H9 (cell line): ENCODE measurements around the gene ADGRA1. TPM values are rescaled to one million over a fixed set of nuclear protein-coding genes. Genes with fewer than 3 reads are reported as not detected.

Source experiments
- DNase-seq: peaks from one replicate; pipeline ENCODE4 v3.0.0-alpha.2; 2017
- H2AFZ ChIP-seq: one replicate; pipeline ENCODE4 v1.6.1; 2013; ENCODE audit warnings: mild to moderate bottlenecking, low read length, control low read depth, moderate library complexity
- H2AK5ac ChIP-seq: 2 replicates; pipeline ENCODE4 v1.6.1; 2013; ENCODE audit warnings: low read length, control low read depth, mixed read lengths; ENCODE audit not compliant: insufficient read length
- H2BK120ac ChIP-seq: one replicate; pipeline ENCODE4 v1.6.1; 2013; ENCODE audit warnings: low read depth, mild to moderate bottlenecking, low read length, control low read depth, inconsistent platforms; ENCODE audit not compliant: poor library complexity, severe bottlenecking
- H2BK12ac ChIP-seq: 2 replicates; pipeline ENCODE4 v1.6.1; 2013; ENCODE audit warnings: low read length, control low read depth, mixed read lengths, low read depth; ENCODE audit not compliant: insufficient read length
- H2BK15ac ChIP-seq: 2 replicates; pipeline ENCODE4 v1.6.1; 2013; ENCODE audit warnings: low read depth, low read length, control low read depth
- H2BK20ac ChIP-seq: one replicate; pipeline ENCODE4 v1.6.1; 2013; ENCODE audit warnings: low read depth, mild to moderate bottlenecking, low read length, control low read depth, inconsistent platforms; ENCODE audit not compliant: poor library complexity, severe bottlenecking
- H2BK5ac ChIP-seq: 2 replicates; pipeline ENCODE4 v1.6.1; 2013; ENCODE audit warnings: low read length, control low read depth, mixed read lengths; ENCODE audit not compliant: insufficient read length
- H3K14ac ChIP-seq: 2 replicates; pipeline ENCODE4 v1.6.1; 2013; ENCODE audit warnings: low read length, control low read depth; ENCODE audit not compliant: insufficient read depth
- H3K18ac ChIP-seq: 2 replicates; pipeline ENCODE4 v1.6.1; 2013; ENCODE audit warnings: low read depth, mild to moderate bottlenecking, mixed read lengths, low read length, control low read depth; ENCODE audit not compliant: insufficient read length
- H3K23ac ChIP-seq: 2 replicates; pipeline ENCODE4 v1.6.1; 2013; ENCODE audit warnings: low read length, control low read depth, mixed read lengths, low read depth; ENCODE audit not compliant: insufficient read length
- H3K23me2 ChIP-seq: 2 replicates; pipeline ENCODE4 v1.6.1; 2013; ENCODE audit warnings: low read depth, mild to moderate bottlenecking, mixed read lengths, low read length, control low read depth; ENCODE audit not compliant: insufficient read length, poor library complexity, severe bottlenecking
- H3K27ac ChIP-seq: 2 replicates; pipeline ENCODE4 v1.5.1; 2013; ENCODE audit warnings: low read length, control low read depth, mixed read lengths, low read depth; ENCODE audit not compliant: insufficient read length
- H3K27me3 ChIP-seq: 2 replicates; pipeline ENCODE4 v1.6.1; 2013; ENCODE audit warnings: low read length, control low read depth, inconsistent platforms; ENCODE audit not compliant: insufficient read depth
- H3K4ac ChIP-seq: 2 replicates; pipeline ENCODE4 v1.6.1; 2013; ENCODE audit warnings: low read depth, mild to moderate bottlenecking, control low read depth, inconsistent platforms, low read length, moderate library complexity
- H3K4me1 ChIP-seq: 2 replicates; pipeline ENCODE4 v1.6.1; 2013; ENCODE audit warnings: low read length, control low read depth, inconsistent platforms; ENCODE audit not compliant: insufficient read depth
- H3K4me2 ChIP-seq: 2 replicates; pipeline ENCODE4 v1.6.1; 2013; ENCODE audit warnings: low read length, control low read depth, mixed read lengths; ENCODE audit not compliant: insufficient read length, insufficient read depth
- H3K56ac ChIP-seq: 2 replicates; pipeline ENCODE4 v1.6.1; 2013; ENCODE audit warnings: low read depth, mild to moderate bottlenecking, mixed read lengths, low read length, control low read depth; ENCODE audit not compliant: insufficient read length
- H3K79me1 ChIP-seq: 2 replicates; pipeline ENCODE4 v1.6.1; 2013; ENCODE audit warnings: low read depth, mild to moderate bottlenecking, moderate library complexity, low read length, control low read depth, inconsistent platforms; ENCODE audit not compliant: insufficient read depth, poor library complexity, severe bottlenecking
- H3K79me2 ChIP-seq: 2 replicates; pipeline ENCODE4 v1.6.1; 2013; ENCODE audit warnings: low read length, control low read depth, inconsistent platforms; ENCODE audit not compliant: insufficient read depth
- H3K9ac ChIP-seq: 2 replicates; pipeline ENCODE4 v1.6.1; 2013; ENCODE audit warnings: low read length, control low read depth, mixed read lengths; ENCODE audit not compliant: insufficient read length; ENCODE audit errors: extremely low read depth
- H3K9me3 ChIP-seq: one replicate; pipeline ENCODE4 v1.6.1; 2013; ENCODE audit warnings: low read depth, low read length, inconsistent platforms; ENCODE audit not compliant: control insufficient read depth
- H3T11ph ChIP-seq: one replicate; pipeline ENCODE4 v1.6.1; 2013; ENCODE audit warnings: mild to moderate bottlenecking, low read length, control low read depth, inconsistent platforms
- H4K20me1 ChIP-seq: one replicate; pipeline ENCODE4 v1.6.1; 2013; ENCODE audit not compliant: control insufficient read depth, insufficient read length, insufficient read depth
- H4K5ac ChIP-seq: 2 replicates; pipeline ENCODE4 v1.6.1; 2013; ENCODE audit warnings: low read depth, mild to moderate bottlenecking, mixed read lengths, low read length, control low read depth; ENCODE audit not compliant: insufficient read length
- H4K8ac ChIP-seq: replicated peaks from 2 replicates; pipeline ENCODE4 v1.6.1; 2013; ENCODE audit warnings: low read length, control low read depth, mixed read lengths, low read depth; ENCODE audit not compliant: insufficient read length
- H4K91ac ChIP-seq: 2 replicates; pipeline ENCODE4 v1.6.1; 2013; ENCODE audit warnings: low read depth, mild to moderate bottlenecking, moderate library complexity, mixed read lengths, low read length, control low read depth; ENCODE audit not compliant: insufficient read length
- H3K27ac Mint-ChIP-seq, 3 experiments: 2 replicates in 2 of 3; 3 replicates in 1 of 3; pipeline ENCODE4 v1.8.0; 2020 to 2021; ENCODE audit warnings: mixed read lengths in 3 of 3, mild to moderate bottlenecking in 1 of 3, moderate library complexity in 1 of 3
- H3K27me3 Mint-ChIP-seq: 2 replicates; pipeline ENCODE4 v1.8.0; 2021; ENCODE audit warnings: low read depth, mild to moderate bottlenecking, moderate library complexity, mixed read lengths
- H3K36me3 Mint-ChIP-seq, 3 experiments: 2 replicates in 2 of 3; 3 replicates in 1 of 3; pipeline ENCODE4 v1.8.0; 2020 to 2021; ENCODE audit warnings: low read depth in 3 of 3, mixed read lengths in 3 of 3; ENCODE audit not compliant: insufficient read depth in 1 of 3
- H3K4me1 Mint-ChIP-seq, 2 experiments: 2 replicates each; pipeline ENCODE4 v1.8.0; 2020; ENCODE audit warnings: mixed read lengths in 2 of 2
- H3K4me3 Mint-ChIP-seq, 2 experiments: 2 replicates in 1 of 2; 3 replicates in 1 of 2; pipeline ENCODE4 v1.8.0; 2020 to 2021; ENCODE audit warnings: mild to moderate bottlenecking in 2 of 2, mixed read lengths in 2 of 2, moderate library complexity in 1 of 2
- H3K9me3 Mint-ChIP-seq, 2 experiments: 2 replicates in 1 of 2; 3 replicates in 1 of 2; pipeline ENCODE4 v1.8.0; 2020; ENCODE audit warnings: mild to moderate bottlenecking in 2 of 2, mixed read lengths in 2 of 2, moderate library complexity in 1 of 2
- WGBS: extraction: QIAGEN DNeasy Blood & Tissue Kit; methylation state at CpG from one replicate; pipeline ENCODE4 v1.1.7; 2013; ENCODE audit warnings: missing lambda C conversion rate, low lambda C conversion rate, mixed read lengths; ENCODE audit not compliant: insufficient read length; ENCODE audit errors: extremely low coverage; 5-methylcytosine and 5-hydroxymethylcytosine counted together
- total RNA-seq: library from RNA; stranded (reverse); gene quantifications from 2 replicates; pipeline ENCODE4 v1.2.1, GENCODE V29; 2021
- TF ChIP-seq, protein P1 (sequence below): fragments of 200-600 bp; sonication (generic); conservative IDR thresholded peaks from 3 replicates; pipeline ENCODE4 v1.8.0; 2021; ENCODE audit warnings: antibody characterized with exemption, mild to moderate bottlenecking

Gene ADGRA1
- total RNA-seq, 1 experiment from 2014 or later: 0.11 TPM

DNA sequence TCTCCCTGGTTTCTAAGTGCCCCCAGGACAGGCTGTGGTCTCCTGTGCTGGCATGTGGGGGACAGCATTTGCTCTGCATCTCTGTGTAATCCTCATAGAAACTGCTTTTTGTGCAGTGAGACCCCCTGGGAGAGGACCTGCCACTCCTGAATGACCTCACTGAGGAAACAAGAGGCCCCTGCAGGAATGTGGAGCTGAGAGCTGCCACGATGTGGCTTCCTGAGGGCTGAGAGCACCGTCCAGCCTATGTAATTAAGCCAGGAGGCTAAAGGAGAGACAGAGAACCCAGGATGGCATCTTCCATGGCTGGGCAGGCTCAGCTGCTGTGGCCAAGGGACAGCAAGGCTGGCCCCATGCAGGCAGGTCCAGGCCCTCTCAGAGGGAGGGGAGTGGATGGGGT, 32.3 kb upstream of the ADGRA1 start:
- Mint-ChIP-seq H3K27ac (peak overlapping the region in 1 of 3 experiments; percentile 50; a peak in 1 of 7 replicates), H3K9me3 (no peaks in the 10 kb centered on the region), H3K36me3 (no peaks in the 10 kb centered on the region; a peak in 1 of 7 replicates), H3K4me1 (peaks cover 7 to 15% of the 10 kb centered on the region in 2 experiments), H3K4me3 (no peak overlapping the region), H3K27me3 (no peaks in the 10 kb centered on the region; the same call in none of the 2 replicates)
- Histone ChIP-seq H3K4me2 (no peak overlapping the region), H2BK15ac (no peak overlapping the region), H3K9ac (no peak overlapping the region), H3K23ac (no peak overlapping the region), H4K5ac (no peak overlapping the region), H3K9me3 (no peaks in the 10 kb centered on the region), H2AK5ac (no peak overlapping the region), H2BK120ac (no peak overlapping the region), H3K4me1 (no peaks in the 10 kb centered on the region), H4K8ac (no peak overlapping the region), H3K4ac (no peak overlapping the region), H3K79me1 (no peaks in the 10 kb centered on the region), H2BK12ac (no peak overlapping the region), H2BK20ac (no peak overlapping the region), H3T11ph (no peak overlapping the region), H4K91ac (no peak overlapping the region), H3K79me2 (no peaks in the 10 kb centered on the region), H2BK5ac (no peak overlapping the region), H3K18ac (no peak overlapping the region), H3K56ac (no peak overlapping the region), H3K14ac (no peak overlapping the region), H3K27me3 (no peaks in the 10 kb centered on the region), H4K20me1 (no peaks in the 10 kb centered on the region), H3K23me2 (no peaks in the 10 kb centered on the region), H3K27ac (no peak overlapping the region), H2AFZ (no peak overlapping the region)
- no peak for DNase-seq
- no CpG with 5 or more reads among the region's 2 CpGs for WGBS
- TF ChIP-seq, protein P1, sequence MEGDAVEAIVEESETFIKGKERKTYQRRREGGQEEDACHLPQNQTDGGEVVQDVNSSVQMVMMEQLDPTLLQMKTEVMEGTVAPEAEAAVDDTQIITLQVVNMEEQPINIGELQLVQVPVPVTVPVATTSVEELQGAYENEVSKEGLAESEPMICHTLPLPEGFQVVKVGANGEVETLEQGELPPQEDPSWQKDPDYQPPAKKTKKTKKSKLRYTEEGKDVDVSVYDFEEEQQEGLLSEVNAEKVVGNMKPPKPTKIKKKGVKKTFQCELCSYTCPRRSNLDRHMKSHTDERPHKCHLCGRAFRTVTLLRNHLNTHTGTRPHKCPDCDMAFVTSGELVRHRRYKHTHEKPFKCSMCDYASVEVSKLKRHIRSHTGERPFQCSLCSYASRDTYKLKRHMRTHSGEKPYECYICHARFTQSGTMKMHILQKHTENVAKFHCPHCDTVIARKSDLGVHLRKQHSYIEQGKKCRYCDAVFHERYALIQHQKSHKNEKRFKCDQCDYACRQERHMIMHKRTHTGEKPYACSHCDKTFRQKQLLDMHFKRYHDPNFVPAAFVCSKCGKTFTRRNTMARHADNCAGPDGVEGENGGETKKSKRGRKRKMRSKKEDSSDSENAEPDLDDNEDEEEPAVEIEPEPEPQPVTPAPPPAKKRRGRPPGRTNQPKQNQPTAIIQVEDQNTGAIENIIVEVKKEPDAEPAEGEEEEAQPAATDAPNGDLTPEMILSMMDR: no peak
